Measurements from ENCODE around the gene PCP2. TPM values are rescaled to one million over a fixed set of nuclear protein-coding genes. Genes with fewer than 3 reads are reported as not detected.

PCP2 gene
- total and polyA plus RNA-seq, 2 donors (not counting 1 experiment from before 2014, with no cell fraction given), result 6.5 to 9.3 TPM

DNA sequence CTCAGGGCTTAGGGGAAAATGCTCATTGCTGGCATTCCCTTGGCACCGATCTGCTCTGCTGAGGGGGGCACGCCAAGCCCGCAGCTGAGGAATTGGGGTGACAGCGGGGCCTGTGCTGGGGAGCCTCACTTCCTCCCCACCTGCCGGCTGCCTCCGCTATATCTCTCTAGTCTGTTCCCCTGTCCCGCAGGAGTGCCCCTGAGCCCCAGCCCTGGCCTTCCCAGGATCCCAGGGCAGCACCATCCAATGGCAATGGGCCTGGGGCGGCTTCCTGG, 12.8 kb upstream of the PCP2 start:
- 99% methylated on average over 8 of the region's 8 CpGs for WGBS (ENCODE audit: insufficient coverage)
- ATAC-seq (ENCODE audit: low read depth) (no peak), DNase-seq (no peak)
- ChIA-PET POLR2A (no interaction called here), CTCF (no interaction called here)
- Histone ChIP-seq H3K27ac (ENCODE audit: low read length in 2 of 2) (no peak overlapping the region), H3K4me3 (ENCODE audit: control extremely low read depth in 1 of 5, extremely low read depth in 1 of 5, insufficient read depth in 1 of 5, low read depth in 2 of 5, low read length in 4 of 5) (no peak overlapping the region), H3K4me2 (replicated peaks; ENCODE audit: low read depth, low read length, poor library complexity, severe bottlenecking) (no peak overlapping the region), H3K4me1 (ENCODE audit: control insufficient read depth in 2 of 2, insufficient read depth in 2 of 2, low read length in 2 of 2) (no peaks in the 10 kb centered on the region), H3K27me3 (replicated peaks in 1 of 4; ENCODE audit: control extremely low read depth in 1 of 4, control insufficient read depth in 3 of 4, insufficient read depth in 4 of 4, low read length in 3 of 4) (no peaks in the 10 kb centered on the region), H2AFZ (ENCODE audit: insufficient read depth, low read depth, low read length, poor library complexity, severe bottlenecking) (no peak overlapping the region), H4K20me1 (ENCODE audit: control insufficient read depth, insufficient read depth, low read length, poor library complexity, severe bottlenecking) (peaks cover 29% of the 10 kb centered on the region), H3K9me3 (ENCODE audit: control extremely low read depth in 1 of 3, control insufficient read depth in 2 of 3, insufficient read depth in 1 of 3, low read length in 2 of 3) (peaks cover 0 to 7% (median 0%) of the 10 kb centered on the region in 3 donors), H3K36me3 (replicated peaks in 1 of 2; ENCODE audit: control extremely low read depth in 1 of 2, control insufficient read depth in 1 of 2, extremely low read depth in 1 of 2, insufficient read depth in 2 of 2, low read length in 1 of 2) (peaks cover 0 to 35% of the 10 kb centered on the region in 2 experiments), H3K9ac (ENCODE audit: low read length) (no peak overlapping the region), H3K79me2 (ENCODE audit: control insufficient read depth, insufficient read depth, low read length) (no peaks in the 10 kb centered on the region)
- no peaks in the 10 kb centered on the region for H3K9me3 Mint-ChIP-seq (ENCODE audit: insufficient read depth)
- no peaks in the 10 kb centered on the region for H3K27me3 Mint-ChIP-seq
- TF ChIP-seq, protein P1, sequence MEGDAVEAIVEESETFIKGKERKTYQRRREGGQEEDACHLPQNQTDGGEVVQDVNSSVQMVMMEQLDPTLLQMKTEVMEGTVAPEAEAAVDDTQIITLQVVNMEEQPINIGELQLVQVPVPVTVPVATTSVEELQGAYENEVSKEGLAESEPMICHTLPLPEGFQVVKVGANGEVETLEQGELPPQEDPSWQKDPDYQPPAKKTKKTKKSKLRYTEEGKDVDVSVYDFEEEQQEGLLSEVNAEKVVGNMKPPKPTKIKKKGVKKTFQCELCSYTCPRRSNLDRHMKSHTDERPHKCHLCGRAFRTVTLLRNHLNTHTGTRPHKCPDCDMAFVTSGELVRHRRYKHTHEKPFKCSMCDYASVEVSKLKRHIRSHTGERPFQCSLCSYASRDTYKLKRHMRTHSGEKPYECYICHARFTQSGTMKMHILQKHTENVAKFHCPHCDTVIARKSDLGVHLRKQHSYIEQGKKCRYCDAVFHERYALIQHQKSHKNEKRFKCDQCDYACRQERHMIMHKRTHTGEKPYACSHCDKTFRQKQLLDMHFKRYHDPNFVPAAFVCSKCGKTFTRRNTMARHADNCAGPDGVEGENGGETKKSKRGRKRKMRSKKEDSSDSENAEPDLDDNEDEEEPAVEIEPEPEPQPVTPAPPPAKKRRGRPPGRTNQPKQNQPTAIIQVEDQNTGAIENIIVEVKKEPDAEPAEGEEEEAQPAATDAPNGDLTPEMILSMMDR (IDR thresholded peaks at IDR 0.05), result no peak
- no peak for TF ChIP-seq EZH2 (IDR thresholded peaks at IDR 0.05; ENCODE audit: borderline replicate concordance, insufficient read depth, low read depth, low read length, poor library complexity, severe bottlenecking)
- intact Hi-C loops (cut with micrococcal nuclease), result no loop called here
- no peaks in the 10 kb centered on the region for H3K4me1 Mint-ChIP-seq
- H3K27ac Mint-ChIP-seq, result no peak overlapping the region
- H3K4me3 Mint-ChIP-seq, result no peak overlapping the region

DNA sequence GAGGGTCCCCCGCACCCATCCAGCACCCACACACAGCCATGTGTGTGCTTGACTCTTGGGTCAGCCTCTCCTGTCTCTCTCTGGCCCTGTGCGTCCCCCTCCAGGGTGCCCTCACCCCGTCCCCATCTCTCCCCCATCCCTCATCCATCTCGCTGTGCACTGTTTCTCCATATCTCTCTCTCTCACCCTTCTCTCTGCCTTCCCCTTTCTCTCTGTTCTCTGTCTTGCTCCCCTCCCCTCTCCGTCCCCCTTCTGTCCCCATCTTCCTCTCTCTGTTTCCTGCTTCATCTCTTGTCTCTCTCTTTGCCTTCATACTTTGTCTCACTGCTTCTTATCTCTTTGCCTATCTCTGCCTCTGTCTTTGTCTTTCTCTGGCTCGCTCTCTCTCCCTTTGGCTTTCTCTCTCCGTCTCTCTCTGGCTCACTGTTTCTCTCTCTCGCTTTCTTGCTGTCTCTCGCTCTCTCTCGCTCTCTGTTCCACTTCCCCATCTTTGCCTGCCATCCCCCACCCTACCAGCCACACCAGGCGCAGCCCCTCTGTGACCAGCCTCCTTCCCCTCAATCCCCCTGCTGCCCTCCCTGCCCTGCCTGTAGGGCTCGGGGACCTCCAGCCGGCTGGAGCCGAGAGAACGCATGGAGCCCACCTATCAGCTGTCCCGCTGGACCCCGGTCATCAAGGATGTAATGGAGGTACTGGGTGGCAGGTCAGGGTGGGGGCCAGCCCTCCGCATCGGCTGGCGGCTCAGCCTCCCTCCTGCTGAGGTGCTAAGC, 12.3 kb upstream of the PCP2 start:
- no peak for ATAC-seq (ENCODE audit: low read depth)

More for the DNA sequence above, 12.3 kb upstream of the PCP2 start:
- no peaks in the 10 kb centered on the region for H3K4me1 ChIP-seq (ENCODE audit: control insufficient read depth in 2 of 2, insufficient read depth in 2 of 2, low read length in 2 of 2)
- ChIA-PET CTCF (no interaction called here), POLR2A (no interaction called here)
- no peaks in the 10 kb centered on the region for H3K79me2 ChIP-seq (ENCODE audit: control insufficient read depth, insufficient read depth, low read length)
- Mint-ChIP-seq H3K27ac (no peak overlapping the region), H3K9me3 (ENCODE audit: insufficient read depth) (no peaks in the 10 kb centered on the region), H3K4me1 (no peaks in the 10 kb centered on the region), H3K27me3 (no peaks in the 10 kb centered on the region), H3K4me3 (no peak overlapping the region)
- no peak overlapping the region for H3K9ac ChIP-seq (ENCODE audit: low read length)
- 90% methylated on average over 15 of the region's 20 CpGs for WGBS (ENCODE audit: insufficient coverage)
- H3K27me3 ChIP-seq (replicated peaks in 1 of 4; ENCODE audit: control extremely low read depth in 1 of 4, control insufficient read depth in 3 of 4, insufficient read depth in 4 of 4, low read length in 3 of 4), result no peaks in the 10 kb centered on the region
- peaks cover 33% of the 10 kb centered on the region for H4K20me1 ChIP-seq (ENCODE audit: control insufficient read depth, insufficient read depth, low read length, poor library complexity, severe bottlenecking)
- DNase-seq, result no peak
- no peak overlapping the region for H2AFZ ChIP-seq (ENCODE audit: insufficient read depth, low read depth, low read length, poor library complexity, severe bottlenecking)
- H3K4me3 ChIP-seq (ENCODE audit: control extremely low read depth in 1 of 5, extremely low read depth in 1 of 5, insufficient read depth in 1 of 5, low read depth in 2 of 5, low read length in 4 of 5), result no peak overlapping the region
- intact Hi-C loops (cut with micrococcal nuclease), result no loop called here
- H3K9me3 ChIP-seq (ENCODE audit: control extremely low read depth in 1 of 3, control insufficient read depth in 2 of 3, insufficient read depth in 1 of 3, low read length in 2 of 3), result peaks cover 0 to 7% (median 0%) of the 10 kb centered on the region in 3 donors
- H3K27ac ChIP-seq (ENCODE audit: low read length in 2 of 2), result no peak overlapping the region
- H3K4me2 ChIP-seq (replicated peaks; ENCODE audit: low read depth, low read length, poor library complexity, severe bottlenecking), result no peak overlapping the region
- H3K36me3 ChIP-seq (replicated peaks in 1 of 2; ENCODE audit: control extremely low read depth in 1 of 2, control insufficient read depth in 1 of 2, extremely low read depth in 1 of 2, insufficient read depth in 2 of 2, low read length in 1 of 2), result peaks cover 0 to 41% of the 10 kb centered on the region in 2 experiments
- TF ChIP-seq EZH2 (IDR thresholded peaks at IDR 0.05; ENCODE audit: borderline replicate concordance, insufficient read depth, low read depth, low read length, poor library complexity, severe bottlenecking), result no peak
- TF ChIP-seq, protein P1 (IDR thresholded peaks at IDR 0.05), result no peak
